PC-9 (cell line): Measurements from ENCODE around the gene C10orf105.

Source experiments
- EZH2 ChIP-seq: fragments of 200-600 bp; sonication (generic); IDR thresholded peaks from 2 replicates; pipeline ENCODE4 v1.8.0; 2017; ENCODE audit warnings: antibody characterized with exemption, low read depth
- TF ChIP-seq, protein P1 (sequence below): fragments of 200-600 bp; sonication (generic); conservative IDR thresholded peaks from 2 replicates; pipeline ENCODE4 v1.6.1; 2017; ENCODE audit warnings: mixed run types, antibody characterized with exemption, mild to moderate bottlenecking, moderate library complexity

DNA sequence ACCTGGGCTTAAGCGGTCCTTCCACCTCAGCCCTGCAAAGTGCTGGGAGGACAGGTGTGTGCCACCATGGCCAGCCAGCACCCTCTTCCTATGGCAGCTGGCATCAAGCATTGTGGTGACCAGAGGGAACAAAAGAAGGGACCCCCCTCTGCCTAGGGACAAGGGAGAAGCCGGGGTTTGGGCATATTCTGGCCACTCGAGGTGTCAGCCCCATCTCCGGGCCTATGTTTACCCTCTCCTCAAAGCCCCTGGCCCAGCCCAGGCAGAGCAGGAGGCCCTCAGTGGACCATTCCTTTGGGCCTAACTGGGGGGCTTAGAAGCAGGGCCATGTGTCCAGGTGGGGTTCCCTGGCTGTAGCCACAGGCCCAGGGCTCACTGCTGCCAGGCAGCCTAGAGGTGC is 29.8 kb upstream of the C10orf105 start:
- TF ChIP-seq, protein P1, sequence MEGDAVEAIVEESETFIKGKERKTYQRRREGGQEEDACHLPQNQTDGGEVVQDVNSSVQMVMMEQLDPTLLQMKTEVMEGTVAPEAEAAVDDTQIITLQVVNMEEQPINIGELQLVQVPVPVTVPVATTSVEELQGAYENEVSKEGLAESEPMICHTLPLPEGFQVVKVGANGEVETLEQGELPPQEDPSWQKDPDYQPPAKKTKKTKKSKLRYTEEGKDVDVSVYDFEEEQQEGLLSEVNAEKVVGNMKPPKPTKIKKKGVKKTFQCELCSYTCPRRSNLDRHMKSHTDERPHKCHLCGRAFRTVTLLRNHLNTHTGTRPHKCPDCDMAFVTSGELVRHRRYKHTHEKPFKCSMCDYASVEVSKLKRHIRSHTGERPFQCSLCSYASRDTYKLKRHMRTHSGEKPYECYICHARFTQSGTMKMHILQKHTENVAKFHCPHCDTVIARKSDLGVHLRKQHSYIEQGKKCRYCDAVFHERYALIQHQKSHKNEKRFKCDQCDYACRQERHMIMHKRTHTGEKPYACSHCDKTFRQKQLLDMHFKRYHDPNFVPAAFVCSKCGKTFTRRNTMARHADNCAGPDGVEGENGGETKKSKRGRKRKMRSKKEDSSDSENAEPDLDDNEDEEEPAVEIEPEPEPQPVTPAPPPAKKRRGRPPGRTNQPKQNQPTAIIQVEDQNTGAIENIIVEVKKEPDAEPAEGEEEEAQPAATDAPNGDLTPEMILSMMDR = no peak
- no peak for TF ChIP-seq EZH2
